A204.1 (cell line): ENCODE results near the gene EPHA8.

Experiments used
- FAIRE-seq: peaks from 2 replicates; lab custom pipeline; 2012; peaks lifted over from hg19 to GRCh38; lab: Jason Lieb, UNC

Gene EPHA8

DNA sequence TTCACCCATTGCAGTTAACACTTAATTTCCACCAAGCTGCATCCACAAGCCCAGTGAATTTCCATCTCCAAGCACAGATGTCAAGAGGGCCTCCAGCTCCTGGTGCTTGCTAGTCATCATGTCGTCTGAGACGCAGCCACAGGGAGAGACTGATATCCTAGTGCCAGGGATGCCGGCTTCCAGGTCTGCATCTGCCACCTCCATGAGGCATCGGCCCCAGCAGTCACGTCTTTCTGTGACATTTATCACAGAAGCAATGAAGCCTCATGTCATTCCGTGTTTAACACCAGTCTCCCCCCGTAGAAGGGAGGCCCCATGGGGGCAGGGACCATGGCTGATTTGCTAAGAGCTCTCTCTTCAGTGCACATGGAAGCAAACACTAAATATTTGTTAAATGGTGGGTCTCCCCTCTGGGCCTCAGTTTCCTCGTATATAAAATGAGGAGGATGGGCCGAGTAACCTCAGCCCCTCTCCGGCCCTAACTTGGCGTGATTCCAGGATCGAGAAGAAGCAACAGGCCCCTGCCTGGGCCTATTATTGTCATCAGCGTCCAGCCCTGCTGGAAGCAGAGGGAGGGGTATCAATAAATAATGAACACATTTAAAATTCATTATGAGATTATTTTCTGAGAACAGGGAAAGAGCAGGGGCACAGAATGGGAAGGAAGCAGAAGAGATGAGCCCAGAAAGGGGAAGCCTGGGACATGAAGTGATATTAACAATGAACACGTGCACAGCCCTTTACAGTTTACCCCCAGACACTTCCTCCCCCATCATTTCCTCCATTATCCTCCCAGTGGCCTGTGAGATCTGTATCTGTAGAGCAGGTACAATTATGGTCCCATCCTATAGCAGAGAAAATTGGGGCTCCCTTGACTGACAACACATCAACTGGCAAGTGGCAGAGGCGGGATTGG, 88.9 kb downstream of the EPHA8 start:
- FAIRE-seq, result no peak

- FAIRE-seq, result no peak
Measured at GRCh38 chr1:22652881-22653316, 89.6 kb downstream of the EPHA8 start, which contains the start of gene C1QB. Gene C1QB (plus strand): TSS chr1:22653236. CDS start chr1:22659463, 6,227 bp downstream.
